NCI-H128 (cell line): Measurements from ENCODE around the gene SRSF7.
"Not testable (repeated sequence)": the region's sequence is repeated elsewhere in the genome, so short reads cannot be mapped to it uniquely, and the experiment has no call there.

Source experiments
- DNase-seq: peaks from one replicate; lab custom pipeline; 2025; ENCODE audit not compliant: unreplicated experiment; lab: John Stamatoyannopoulos, UW

SRSF7 gene

DNA sequence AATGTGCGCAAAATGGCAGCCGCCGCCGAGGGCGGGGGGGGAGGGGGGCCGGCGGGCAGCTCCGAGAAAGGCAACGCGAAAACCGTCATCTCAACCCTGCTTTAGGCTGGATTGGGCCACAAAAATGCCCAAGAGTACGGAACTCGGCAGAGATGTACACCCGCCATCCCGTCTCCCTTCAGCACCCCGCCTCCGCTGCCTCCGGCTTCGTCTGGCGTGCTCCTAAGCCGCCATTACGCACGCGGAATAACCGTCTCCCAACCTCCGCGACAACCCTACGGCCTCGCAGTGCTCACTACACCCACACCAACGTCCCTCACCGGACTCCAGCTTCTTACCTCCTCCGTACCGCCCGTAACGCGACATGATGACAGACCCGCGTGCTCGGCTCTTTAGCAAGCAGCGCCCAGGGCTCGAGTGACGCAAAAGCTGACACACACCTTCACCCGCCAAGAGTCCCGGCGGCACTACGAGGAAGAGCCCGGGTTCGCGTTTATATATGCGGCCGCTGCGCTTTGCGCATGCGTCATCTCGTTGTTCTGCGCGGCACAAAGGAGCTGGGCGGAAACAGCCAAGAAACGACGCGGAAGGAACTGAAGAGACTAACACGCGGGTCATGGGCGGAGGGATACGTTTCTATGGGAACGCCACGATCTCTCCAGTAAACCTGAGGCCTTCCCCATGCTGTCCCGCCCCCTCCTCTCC lies at the start of gene SRSF7:
TSS of gene SRSF7 (minus strand) at position 471 of the 705 bp plus-strand sequence. CDS start at position 366, 105 bp downstream.
- peak; percentile 98 for DNase-seq

DNA sequence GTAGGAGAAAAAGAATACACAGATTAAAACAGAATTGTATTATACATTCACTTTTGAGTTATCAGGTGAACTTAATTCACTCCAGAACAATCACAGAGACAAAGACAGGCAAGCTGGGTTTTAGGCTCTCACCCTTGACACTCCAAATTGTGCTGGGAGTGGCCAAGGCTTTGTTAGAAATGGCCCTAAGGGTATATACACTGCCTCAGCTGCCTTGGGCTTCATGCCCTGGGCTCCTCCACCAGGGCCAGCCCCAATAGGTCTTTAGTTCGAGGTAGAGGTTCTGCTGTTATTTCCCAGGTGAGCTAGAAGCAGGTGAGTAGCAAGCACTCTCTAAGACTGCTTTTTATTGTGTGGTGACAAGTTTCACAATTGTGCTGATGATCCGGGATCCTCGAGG lies 46.8 kb upstream of the SRSF7 start:
- no peak for DNase-seq

DNA sequence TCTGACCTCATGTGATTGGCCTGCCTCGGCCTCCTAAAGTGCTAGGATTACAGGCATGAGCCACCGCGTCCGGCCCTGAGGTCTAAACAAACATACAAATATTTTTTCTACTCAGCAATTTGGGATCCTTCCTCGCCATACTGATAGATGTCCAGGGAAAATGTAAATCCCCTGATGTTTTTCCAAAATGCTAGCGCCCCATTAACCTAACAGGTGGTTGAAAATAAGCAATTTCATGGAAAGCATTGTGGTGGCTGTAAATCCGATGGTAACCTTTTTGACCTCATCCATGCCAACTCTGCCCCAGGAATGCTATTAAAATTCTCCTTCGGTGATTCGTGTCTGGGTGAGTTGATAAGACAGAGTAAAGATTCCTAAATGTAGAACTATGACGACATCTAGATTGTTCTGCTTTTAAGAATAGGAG lies 46.1 kb upstream of the SRSF7 start:
- DNase-seq = no peak

DNA sequence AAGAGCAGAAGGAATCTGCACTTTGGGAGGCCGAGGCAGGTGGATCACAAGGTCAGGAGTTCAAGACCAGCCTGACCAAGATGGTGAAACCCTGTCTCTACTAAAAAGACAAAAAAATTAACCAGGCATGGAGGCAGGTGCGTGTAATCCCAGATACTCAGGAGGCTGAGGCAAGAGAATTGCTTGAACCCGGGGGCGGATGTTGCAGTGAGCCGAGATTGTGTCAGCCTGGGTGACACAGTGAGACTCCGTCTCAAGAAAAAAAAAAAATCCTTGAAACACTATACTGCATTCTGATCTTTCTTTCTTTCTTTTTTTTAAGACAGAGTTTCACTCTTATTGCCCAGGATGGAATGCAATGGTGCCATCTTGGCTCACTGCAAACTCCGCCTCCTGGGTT lies 43.9 kb upstream of the SRSF7 start:
- DNase-seq = not testable (repeated sequence)

DNA sequence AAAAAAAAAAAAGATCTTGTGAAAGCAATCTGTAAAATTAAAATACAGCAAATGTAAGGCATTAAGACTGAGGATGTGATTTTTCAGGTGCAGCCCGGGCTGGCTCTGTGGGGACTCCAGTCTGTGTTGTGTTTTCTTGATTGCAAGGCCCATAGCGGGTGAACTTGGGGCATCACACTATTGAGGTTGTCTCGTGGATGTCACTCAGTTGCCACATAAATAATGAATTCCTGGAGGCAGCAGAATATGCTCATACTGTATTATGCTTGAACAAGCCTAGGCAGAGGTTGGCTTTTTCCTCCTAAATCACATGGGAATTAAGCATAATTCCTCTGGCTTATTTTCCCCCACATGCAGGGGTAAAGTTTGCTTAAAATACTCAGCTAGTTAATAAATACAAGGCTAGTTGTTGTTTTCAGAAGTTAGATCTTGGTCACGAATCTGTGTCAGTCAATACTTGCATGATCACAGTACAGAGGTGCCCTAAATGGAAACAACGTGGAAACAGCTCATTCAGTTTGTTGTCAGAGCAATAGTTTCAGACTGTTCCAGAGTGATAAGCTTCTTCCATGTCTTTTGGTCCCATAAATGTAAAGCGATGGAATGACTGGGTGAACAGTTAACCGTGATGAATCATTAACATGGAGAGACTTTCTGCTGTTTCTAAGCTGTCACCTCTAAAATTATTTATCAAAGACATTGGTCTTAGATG lies 43.2 kb upstream of the SRSF7 start:
- DNase-seq = no peak

DNA sequence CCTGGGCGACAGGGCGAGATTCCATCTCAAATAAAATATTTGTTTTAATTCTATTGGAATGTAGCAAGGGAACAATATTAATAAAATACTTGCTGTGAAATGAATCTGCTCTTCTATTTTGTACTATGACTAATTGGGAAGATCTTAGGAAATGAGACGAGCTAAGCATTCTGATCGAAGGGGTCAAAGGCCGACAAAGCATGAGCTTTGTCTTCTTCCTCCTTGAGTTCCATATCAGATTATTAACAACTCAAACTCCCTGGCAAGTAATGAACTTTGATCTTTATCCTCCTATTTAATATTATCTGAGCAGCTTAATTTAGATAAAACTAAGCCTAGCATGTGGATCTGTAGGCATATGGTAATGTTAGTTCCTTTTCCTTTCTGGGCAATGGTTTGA lies 42.4 kb upstream of the SRSF7 start:
- DNase-seq = no peak

DNA sequence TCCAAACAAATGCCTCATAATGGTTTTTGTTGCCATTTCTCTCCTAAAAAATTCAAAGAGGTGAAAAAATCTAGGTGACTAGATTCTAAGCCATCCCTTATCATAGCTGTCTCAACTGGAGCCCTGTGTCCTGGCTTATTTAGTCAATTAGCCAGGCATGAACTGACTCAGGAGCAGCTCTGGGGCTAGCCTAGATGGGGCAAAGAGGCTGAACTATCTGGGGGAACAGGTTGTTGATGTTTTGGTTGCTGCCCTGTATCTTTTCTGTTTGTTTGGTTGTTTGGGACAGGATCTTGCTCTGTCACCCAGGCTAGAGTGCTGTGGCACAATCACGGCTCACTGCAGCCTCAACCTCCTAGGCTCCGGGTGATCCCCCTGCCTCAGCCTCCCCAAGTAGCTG lies 41.6 kb upstream of the SRSF7 start:
- DNase-seq = no peak

DNA sequence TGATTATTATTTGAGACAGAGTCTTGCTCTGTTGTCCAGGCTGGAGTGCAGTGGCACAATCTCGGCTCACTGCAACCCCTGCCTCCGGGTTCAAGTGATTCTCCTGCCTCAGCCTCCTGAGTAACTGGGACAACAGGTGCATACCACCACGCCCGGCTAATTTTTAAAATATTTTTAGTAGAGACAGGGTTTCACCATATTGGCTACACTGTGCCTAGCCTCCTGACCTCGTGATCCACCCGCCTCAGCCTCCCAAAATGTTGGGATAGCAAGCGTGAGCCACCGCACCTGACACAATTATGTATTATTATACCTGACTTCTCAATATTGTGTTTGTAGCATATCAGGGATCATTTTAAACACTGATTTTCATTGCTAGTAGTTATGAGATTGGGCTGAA lies 41.2 kb upstream of the SRSF7 start:
- not testable (repeated sequence) for DNase-seq

DNA sequence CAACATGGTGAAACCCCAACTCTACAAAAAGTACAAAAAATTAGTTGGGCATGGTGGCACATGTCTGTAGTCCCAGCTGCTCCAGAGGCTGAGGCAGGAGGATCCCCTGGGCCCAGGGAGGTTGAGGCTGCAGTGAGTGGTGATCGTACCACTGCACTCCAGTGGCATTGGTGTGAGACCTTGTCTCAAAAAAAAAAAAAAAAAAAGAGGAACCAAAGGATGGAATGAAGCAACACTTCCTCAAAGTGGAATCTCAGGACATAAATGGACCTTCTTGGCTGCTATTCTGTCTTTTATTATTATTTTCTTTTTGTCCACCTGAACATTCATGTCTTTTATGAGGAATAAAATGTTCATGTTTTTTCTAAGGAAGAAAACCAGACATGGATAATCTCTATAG lies 40.6 kb upstream of the SRSF7 start:
- DNase-seq = no peak

DNA sequence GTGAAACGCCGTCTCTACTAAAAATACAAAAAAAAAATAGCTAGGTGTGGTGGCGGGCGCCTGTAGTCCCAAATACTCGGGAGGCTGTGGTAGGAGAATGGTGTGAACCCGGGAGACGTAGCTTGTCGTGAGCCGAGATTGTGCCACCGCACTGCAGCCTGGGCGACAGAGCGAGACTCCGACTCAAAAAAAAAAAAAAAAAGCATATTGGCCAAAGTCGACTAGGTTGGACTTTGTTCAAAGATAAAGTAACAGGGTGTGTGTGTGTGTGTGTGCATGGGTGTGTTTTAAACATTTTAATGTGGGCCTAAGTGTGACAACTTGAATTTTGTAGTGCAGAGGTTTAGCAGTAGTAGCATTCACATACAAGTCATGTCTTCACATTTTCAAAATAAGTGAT lies 38.5 kb upstream of the SRSF7 start:
- no peak for DNase-seq

DNA sequence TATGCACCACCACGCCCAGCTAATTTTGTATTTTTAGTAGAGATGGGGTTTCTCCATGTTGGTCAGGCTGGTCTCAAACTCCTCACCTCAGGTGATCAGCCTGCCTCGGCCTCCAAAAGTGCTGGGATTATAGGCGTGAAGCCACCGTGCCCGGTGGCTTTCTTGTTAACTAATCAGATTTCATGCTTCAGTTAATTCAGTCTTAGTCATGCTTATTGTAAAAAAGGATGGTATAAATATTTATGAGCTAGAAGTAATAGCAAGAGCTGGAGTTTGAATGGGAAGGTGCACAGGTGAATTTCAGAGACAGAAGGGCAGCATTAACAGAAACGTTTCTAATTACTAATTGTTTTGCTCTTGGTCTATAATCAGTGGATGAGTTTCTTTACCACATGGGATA lies 37.1 kb upstream of the SRSF7 start:
- DNase-seq = no peak

DNA sequence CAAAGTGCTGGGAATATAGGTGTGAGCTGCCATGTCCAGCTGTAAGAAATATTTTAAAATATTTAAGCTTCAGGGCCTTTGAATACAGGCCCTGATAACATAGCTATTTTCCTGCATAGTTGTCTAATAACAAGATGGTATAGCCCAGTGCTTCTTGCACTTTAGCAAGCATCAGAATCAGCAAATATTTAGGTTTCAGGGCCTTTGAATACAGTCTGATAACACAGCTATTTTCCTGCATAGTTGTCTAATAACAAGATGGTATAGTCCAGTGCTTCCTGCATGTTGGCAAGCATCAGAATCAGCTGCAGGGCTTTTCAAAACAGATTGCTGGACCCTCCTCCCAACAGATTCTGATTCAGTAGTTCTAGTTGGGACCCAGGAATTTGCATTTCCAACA lies 32.4 kb upstream of the SRSF7 start:
- DNase-seq = no peak

DNA sequence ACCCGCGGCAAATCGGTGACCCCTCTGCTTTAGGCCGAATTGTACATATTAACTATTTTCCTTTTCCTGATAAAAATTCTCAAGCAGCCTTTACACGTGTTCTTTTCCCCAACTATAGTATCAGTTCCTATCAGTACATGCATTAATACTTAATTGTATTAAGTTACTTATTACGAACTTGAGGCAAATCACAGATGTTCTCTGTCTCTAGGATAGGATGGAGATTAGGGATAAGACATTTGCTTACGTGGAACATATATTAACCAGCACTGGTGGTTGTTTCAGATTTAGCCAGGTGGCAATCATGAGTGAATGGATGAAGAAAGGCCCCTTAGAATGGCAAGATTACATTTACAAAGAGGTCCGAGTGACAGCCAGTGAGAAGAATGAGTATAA lies 27.5 kb upstream of the SRSF7 start:
- no peak for DNase-seq

DNA sequence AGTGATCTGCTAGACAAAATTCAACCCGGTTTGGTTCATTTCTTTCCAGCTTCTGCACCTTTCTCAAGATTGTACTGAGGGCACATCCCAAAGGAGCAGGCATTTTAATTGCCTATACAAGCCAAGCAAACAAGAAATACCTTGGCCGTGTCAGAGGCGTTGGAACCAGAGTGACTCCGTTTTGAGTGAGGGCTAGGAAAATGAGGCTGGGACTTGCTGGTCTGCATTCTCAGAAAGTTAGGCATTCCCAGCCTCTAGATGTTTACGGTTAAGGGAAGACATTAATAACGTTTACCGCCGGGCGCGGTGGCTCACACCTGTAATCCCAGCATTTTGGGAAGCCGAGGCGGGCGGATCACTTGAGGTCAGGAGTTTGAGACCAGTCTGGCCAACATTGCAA lies 25.4 kb upstream of the SRSF7 start:
- no peak for DNase-seq

DNA sequence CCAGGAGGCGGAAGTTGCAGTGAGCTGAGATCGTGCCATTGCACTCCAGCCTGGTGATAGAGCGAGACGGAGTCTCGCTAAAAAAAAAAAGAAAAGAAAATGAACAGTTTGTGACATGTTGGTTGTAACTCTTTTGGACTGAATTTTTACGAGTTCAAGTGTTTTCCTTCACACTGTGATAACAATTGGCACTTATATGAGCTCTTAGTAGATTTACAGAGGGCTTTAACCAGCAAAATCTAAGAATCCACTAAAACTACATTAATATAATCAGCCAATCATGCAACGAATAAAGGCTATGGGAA lies 24.7 kb upstream of the SRSF7 start:
- no peak for DNase-seq

DNA sequence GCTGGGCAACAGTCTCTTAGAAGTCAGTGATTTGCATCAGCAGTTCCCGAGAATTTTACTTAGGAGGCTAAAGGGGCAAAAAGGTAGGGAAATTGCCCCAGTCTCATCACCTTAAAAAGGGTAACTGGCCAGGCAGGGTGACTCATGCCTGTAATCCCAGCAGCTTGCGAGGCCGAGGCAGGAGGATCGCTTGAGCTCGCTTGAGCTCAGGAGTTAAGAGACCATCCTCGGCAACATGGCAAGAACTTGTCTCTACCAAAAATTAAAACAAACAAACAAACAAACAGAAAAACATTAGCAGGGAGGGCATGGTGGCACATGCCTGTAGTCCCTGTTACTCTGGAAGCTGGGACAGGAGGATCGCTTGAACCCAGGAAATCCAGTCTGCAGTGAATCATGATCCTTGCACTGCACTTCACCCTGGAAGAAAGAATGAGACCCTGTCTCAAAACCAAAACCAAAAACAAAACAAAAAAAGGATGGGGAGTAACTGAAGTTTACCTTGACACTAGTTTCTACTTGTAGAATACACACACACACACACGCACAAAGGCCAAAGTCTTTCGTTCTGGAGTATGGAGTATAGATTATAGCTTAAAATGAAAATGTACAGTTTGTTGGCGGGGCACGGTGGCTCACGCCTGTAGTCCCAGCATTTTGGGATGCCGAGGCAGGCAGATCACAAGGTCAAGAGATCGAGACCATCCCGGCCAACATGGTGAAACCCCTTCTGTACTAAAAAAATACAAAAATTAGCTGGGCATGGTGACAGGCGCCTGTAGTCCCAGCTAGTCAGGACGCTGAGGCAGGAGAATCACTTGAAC lies 24.1 kb upstream of the SRSF7 start:
- DNase-seq = no peak

DNA sequence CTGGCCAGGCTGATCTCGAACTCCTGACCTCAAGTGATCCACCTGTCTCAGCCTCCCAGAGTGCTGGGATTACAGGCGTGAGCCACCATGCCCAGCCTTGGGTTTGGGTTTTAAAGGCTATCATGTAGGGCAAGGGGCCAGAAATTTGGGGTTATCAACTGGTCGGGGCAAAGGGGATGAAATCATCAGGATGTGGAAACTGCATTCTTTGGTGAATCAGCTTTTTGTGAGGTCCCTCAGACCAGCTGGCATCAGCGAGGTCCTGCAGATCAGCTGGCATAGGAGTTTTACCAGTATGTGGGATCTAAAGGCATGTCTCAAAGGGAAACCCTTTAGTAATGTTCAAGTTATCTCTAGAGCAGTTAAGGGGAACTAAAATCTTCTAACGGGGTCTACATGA lies 20.5 kb upstream of the SRSF7 start:
- no peak for DNase-seq

DNA sequence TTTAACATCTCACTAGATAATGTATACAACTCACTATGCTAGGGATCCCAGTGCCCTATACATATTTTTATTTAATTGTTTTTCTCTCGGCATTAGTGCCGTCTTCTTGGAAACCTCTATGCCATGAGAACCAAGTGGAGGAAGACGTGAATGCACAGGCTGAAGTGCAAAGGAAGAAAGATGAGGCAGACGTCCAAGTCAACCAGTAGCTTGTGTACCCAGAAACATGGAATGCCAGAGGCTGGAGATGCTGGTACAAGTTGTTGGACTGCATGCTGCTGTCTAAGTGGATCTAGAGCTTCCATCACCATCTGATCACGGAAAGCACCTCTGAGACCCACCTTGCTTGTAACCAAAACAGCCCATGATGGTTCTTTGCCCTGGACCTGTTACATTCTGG lies 14.4 kb upstream of the SRSF7 start:
- DNase-seq = no peak

DNA sequence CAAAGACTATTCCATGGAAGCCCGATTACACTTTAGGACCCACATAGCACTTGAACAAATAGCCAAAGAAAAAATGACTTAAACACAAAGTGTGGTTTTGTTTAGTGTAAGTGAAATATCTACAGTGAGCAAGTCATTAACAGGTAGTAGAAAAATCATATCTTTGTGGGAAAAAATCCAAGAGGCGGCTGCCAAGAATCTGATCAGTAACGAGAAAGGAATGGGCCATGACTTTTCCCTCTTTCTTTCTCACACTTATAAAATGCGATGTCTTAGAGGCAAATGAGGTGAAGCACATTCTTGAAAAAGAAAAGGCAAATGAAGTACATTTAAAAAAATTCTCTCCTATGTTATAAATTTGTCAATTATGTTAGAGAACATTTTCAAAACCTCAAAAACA lies 14.0 kb upstream of the SRSF7 start:
- DNase-seq = no peak

DNA sequence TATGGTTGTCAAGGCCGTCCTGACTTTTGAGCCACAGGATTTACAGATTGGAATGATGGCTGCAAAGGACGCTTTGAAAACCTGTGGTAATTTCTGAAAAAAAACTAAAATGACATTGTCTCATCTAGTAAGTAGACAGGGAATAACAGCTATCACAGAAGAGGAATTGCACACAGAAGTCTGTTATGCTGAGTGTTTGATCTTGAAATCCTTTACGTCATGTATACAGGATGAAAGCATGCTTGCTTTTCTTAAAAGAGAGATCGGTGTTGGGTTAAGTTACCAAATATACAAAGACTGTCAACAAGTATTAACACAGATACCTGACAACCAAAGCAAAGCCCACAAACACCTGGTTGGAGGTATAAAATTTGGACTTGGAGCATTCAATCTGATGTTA lies 12.6 kb upstream of the SRSF7 start:
- DNase-seq = no peak

DNA sequence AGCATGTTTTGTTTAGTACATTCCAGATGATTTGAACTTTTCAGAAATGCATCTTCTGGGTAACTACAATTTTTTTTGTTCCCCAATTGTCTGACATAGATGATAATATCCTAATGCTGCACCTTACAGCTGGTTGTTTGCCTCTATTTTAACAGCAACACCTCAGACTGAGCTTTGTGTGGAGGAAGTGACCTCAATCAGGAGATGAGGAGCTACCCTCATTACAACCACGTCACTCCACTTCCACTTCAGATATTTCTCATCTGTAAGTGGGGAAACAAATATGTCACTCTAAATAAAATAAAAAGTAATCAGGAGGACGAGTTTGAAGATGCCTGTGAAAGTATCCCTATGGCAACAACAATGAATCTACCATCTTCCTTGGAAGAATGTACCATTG lies 12.1 kb upstream of the SRSF7 start:
- DNase-seq = no peak

DNA sequence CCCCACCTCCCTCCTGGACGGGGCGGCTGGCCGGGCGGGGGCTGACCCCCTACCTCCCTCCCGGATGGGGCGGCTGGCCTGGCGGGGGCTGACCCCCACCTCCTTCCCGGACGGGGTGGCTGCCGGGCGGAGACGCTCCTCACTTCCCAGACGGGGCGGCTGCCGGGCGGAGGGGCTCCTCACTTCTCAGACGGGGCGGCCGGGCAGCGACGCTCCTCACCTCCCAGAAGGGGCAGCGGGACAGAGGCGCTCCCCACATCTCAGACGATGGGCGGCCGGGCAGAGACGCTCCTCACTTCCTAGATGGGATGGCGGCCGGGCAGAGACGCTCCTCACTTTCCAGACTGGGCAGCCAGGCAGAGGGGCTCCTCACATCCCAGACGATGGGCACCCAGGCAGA lies 4.7 kb upstream of the SRSF7 start:
- not testable (repeated sequence) for DNase-seq
